ENCODE results near the gene GNAT1. TPM values are rescaled to one million over a fixed set of nuclear protein-coding genes. Genes with fewer than 3 reads are reported as not detected.

GNAT1 gene
- total RNA-seq, 2 experiments from 2014 or later = not detected

DNA sequence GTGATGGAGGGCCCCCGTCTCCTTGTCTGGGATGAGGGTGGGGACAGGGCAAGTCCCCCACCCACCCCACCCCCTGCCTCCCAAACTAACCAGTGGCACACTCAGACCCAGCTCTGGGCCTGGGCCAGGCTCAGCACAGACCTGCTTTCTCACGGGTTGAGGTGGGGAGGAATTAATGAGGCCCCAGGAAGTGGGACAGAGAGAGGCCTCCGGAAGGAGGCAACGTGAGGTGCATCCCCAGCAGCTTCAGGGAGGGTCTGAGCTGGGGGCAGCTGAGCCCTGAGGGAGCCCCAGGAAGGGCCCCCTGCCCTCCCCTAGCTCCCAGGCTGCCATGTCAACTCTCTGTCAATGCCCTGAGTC is 29.6 kb downstream of the GNAT1 start:
- Histone ChIP-seq H4K20me1 (ENCODE audit: insufficient read depth, low read length) (no peaks in the 10 kb centered on the region), H3K4me1 (ENCODE audit: insufficient read depth, low read length, poor library complexity, severe bottlenecking) (peaks cover 19% of the 10 kb centered on the region), H2AFZ (ENCODE audit: low read length) (peak overlapping the region; percentile 45; the same call in 1 of the 2 replicates), H3K79me2 (ENCODE audit: insufficient read depth, low read depth, low read length) (no peaks in the 10 kb centered on the region), H3K36me3 (ENCODE audit: insufficient read depth, low read length) (no peaks in the 10 kb centered on the region), H3K9me2 (ENCODE audit: insufficient read depth, low read length) (no peaks in the 10 kb centered on the region), H3K27ac (ENCODE audit: low read depth, low read length, poor library complexity, severe bottlenecking) (no peak overlapping the region), H3K9me3 (ENCODE audit: low read length) (no peaks in the 10 kb centered on the region), H3K4me2 (ENCODE audit: low read length) (peak overlapping the region; percentile 38), H3K4me3 (ENCODE audit: low read depth, low read length, poor library complexity, severe bottlenecking) (no peak overlapping the region)
- intact Hi-C loops (cut with micrococcal nuclease; ENCODE audit: unreplicated experiment) = loop anchor here (1.0 to 10.0 kb wide), 2 partner anchors 27 to 416 kb away; partner anchors contain the start of gene INKA1
- CTCF ChIA-PET (ENCODE audit: unreplicated experiment) = interaction anchor here (0.7 to 1.2 kb wide), 3 partner anchors 14 to 25 kb away, joined by 3 to 4 read pairs (median 4); no protein-coding TSS in a partner anchor
- peak; percentile 40 for DNase-seq (ENCODE audit: low spot score)
- TF ChIP-seq EZH2phosphoT487 (IDR thresholded peaks at IDR 0.05; ENCODE audit: borderline replicate concordance, low read depth, low read length) = no peak
- TF ChIP-seq, protein P1, sequence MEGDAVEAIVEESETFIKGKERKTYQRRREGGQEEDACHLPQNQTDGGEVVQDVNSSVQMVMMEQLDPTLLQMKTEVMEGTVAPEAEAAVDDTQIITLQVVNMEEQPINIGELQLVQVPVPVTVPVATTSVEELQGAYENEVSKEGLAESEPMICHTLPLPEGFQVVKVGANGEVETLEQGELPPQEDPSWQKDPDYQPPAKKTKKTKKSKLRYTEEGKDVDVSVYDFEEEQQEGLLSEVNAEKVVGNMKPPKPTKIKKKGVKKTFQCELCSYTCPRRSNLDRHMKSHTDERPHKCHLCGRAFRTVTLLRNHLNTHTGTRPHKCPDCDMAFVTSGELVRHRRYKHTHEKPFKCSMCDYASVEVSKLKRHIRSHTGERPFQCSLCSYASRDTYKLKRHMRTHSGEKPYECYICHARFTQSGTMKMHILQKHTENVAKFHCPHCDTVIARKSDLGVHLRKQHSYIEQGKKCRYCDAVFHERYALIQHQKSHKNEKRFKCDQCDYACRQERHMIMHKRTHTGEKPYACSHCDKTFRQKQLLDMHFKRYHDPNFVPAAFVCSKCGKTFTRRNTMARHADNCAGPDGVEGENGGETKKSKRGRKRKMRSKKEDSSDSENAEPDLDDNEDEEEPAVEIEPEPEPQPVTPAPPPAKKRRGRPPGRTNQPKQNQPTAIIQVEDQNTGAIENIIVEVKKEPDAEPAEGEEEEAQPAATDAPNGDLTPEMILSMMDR (conservative IDR thresholded peaks at IDR 0.05; ENCODE audit: low read length) = no peak
- BruUV-seq (replicated peaks) = no TSS peak
- POLR2A ChIA-PET = interaction anchor here (0.8 kb wide), 2 partner anchors 11 to 26 kb away, joined by 3 read pairs; no protein-coding TSS in a partner anchor

DNA sequence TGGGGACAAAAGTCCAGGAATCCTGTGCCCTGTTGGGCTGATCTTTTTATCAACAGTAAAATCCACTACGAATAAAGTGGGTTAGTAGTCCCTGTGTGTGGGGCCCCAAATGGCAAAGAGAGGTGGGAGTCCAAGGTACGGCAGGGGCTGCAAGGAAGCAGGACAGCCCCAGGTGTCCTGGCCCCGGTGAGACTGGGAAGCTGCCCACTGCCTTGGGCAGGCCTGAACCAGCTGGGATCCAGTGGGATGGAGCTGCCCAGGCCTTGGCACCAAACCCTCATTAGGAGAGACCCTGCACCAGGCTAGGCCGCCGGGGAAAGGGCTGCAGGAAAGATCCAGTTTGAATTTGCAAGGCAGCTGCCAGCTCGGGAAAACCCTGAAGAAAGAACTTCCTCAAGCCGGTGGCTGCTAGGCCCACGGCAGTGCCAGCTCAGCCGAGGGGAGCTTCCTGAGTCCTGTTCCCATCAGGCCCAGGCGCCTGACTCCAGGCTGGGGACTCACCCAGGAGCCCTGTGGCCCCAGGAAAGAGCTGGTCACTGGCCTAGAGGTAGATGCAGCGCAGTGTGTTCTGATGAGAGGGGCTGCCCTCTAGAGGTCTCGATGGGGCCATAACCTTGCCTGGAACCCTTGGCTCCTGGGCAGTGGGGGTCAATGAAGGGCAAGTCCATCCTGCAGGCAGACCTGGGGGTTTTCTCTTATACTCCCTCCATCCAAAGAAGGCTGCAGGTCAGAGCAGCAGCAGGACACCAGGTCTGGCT is 30.2 kb downstream of the GNAT1 start:
- Histone ChIP-seq H3K79me2 (ENCODE audit: insufficient read depth, low read depth, low read length) (no peaks in the 10 kb centered on the region), H2AFZ (ENCODE audit: low read length) (peak overlapping the region; percentile 45; the same call in 1 of the 2 replicates), H3K36me3 (ENCODE audit: insufficient read depth, low read length) (no peaks in the 10 kb centered on the region), H3K4me2 (ENCODE audit: low read length) (peak overlapping the region; percentile 38), H3K4me3 (ENCODE audit: low read depth, low read length, poor library complexity, severe bottlenecking) (no peak overlapping the region), H3K9me3 (ENCODE audit: low read length) (no peaks in the 10 kb centered on the region), H3K9me2 (ENCODE audit: insufficient read depth, low read length) (no peaks in the 10 kb centered on the region), H4K20me1 (ENCODE audit: insufficient read depth, low read length) (no peaks in the 10 kb centered on the region), H3K4me1 (ENCODE audit: insufficient read depth, low read length, poor library complexity, severe bottlenecking) (peaks cover 25% of the 10 kb centered on the region), H3K27ac (ENCODE audit: low read depth, low read length, poor library complexity, severe bottlenecking) (no peak overlapping the region)
- DNase-seq (ENCODE audit: low spot score) = peak; percentile 27
- ChIA-PET POLR2A (interaction anchor here (0.8 kb wide), 2 partner anchors 11 to 13 kb away, joined by 3 to 4 read pairs; no protein-coding TSS in a partner anchor), CTCF (ENCODE audit: unreplicated experiment) (interaction anchor here (0.6 to 1.2 kb wide), 5 partner anchors 14 to 156 kb away, joined by 3 to 11 read pairs (median 4); no protein-coding TSS in a partner anchor)
- no TSS peak for BruUV-seq (replicated peaks)
- intact Hi-C loops (cut with micrococcal nuclease; ENCODE audit: unreplicated experiment) = loop anchor here (1.0 to 10.0 kb wide), 2 partner anchors 27 to 417 kb away; partner anchors contain the start of gene INKA1
- TF ChIP-seq EZH2phosphoT487 (IDR thresholded peaks at IDR 0.05; ENCODE audit: borderline replicate concordance, low read depth, low read length) = no peak
- TF ChIP-seq, protein P1 (conservative IDR thresholded peaks at IDR 0.05; ENCODE audit: low read length) = peak; percentile 54

Data from OCI-LY7 (cell line).